ENCODE measurements around the gene CREB3L4.

Gene CREB3L4

DNA sequence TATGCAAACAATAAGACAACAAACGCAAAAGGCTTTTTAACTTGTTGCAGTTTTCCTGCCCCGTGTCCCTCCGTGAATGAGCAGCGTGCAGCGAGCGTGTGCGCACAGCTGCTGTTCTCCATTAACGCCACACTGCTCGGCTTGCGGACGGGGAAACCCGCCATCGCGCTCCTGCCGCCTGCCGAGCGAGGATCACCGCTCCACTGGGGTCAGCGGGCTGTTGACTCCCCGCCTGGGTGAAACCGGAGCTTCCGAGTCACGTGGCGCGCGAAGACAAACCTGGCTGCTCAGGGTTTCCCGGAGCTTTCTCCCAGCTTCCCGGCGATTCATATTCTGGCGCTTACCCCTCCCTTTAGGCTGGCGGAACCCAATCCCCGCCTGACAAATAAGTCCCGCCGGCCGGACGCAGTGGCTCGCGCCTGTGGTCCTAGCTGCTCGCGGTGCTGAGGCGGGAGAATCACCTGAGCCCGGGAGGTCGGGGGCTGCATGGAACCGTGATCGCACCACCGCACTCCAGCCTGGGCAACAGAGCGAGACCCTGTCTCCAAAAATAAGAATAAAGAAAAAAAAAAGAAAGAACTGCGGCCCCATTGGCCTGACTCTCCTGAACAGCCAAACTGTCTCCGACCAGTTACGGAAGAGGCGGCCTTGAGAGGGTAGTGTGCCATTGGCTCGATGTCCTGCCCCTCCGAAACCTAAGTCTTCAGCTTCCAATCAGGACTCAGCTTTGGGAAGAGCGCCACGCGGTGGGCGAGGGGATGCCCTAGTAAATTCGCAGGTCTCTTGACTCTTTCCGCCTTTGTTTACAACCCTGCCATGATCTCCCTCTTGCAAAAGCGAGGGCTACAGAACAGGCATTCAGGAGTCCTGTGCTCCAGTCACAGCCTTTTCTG, at the start of gene CREB3L4:
TSS of gene CREB3L4 (plus strand) at position 796 of the 893 bp plus-strand sequence. CDS start 624 bp downstream, outside the sequence.
- DNase-seq (ENCODE audit: low read depth): peak; percentile 87

- DNase-seq (ENCODE audit: low read depth): no peak
Measured at GRCh38 chr1:153919876-153920852, 47.5 kb upstream of the CREB3L4 start.

GRCh38 chr1:153921080-153921802, 46.5 kb upstream of the CREB3L4 start:
- no peak for DNase-seq (ENCODE audit: low read depth)

GRCh38 chr1:153921803-153922075, 46.0 kb upstream of the CREB3L4 start:
- DNase-seq (ENCODE audit: low read depth): no peak

- no peak for DNase-seq (ENCODE audit: low read depth)
Measured at GRCh38 chr1:153922076-153922971, 45.4 kb upstream of the CREB3L4 start.

- peak; percentile 99 for DNase-seq (ENCODE audit: low read depth)
Measured at GRCh38 chr1:153922972-153923925, 44.5 kb upstream of the CREB3L4 start, which contains the start of gene GATAD2B. TSS of gene GATAD2B (minus strand) at chr1:153922972. CDS start at chr1:153828347, 94,625 bp downstream.

DNA sequence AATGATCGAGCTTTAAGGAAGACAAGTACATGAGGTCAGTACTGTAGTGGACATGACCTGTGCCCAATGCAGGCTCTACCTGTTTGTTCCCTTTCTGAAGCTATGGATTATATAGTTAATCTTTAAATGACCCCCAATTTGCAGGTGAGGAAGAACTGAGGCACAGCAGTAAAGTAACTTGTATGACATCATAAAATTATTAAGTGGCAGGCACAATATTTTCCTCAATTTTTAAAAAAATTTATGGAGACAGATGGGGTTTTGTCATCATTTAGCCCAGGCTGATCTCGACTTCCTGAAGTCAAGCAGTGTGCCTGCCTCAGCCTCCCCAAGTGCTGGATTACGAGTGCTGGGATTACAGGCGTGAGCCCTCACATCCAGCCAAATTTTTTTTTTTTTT, 41.3 kb upstream of the CREB3L4 start:
- no peak for DNase-seq (ENCODE audit: low read depth)

DNA sequence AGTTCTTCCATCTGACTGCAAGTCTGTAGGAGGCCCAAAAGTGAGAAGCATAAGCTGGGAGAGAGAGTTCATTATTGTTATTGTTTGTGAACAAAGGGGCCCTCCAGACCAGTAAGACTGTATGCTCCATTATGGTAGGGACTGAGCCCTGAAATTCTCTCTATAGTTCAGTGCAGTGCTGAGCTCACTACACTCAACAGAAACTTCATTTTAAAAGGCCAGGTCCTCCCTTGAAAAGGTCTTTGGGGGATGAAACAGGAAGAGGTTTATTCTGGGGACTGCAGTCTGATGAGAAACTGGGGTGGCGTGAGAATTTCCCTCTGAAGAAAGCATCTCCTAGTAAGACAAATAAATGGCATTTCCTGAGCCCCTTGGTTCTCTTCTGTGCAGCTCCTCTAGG, 39.5 kb upstream of the CREB3L4 start:
- no peak for DNase-seq (ENCODE audit: low read depth)

- DNase-seq (ENCODE audit: low read depth): no peak
Measured at GRCh38 chr1:153928791-153929341, 38.8 kb upstream of the CREB3L4 start.

- no peak for DNase-seq (ENCODE audit: low read depth)
Measured at GRCh38 chr1:153929426-153929825, 38.3 kb upstream of the CREB3L4 start.

DNA sequence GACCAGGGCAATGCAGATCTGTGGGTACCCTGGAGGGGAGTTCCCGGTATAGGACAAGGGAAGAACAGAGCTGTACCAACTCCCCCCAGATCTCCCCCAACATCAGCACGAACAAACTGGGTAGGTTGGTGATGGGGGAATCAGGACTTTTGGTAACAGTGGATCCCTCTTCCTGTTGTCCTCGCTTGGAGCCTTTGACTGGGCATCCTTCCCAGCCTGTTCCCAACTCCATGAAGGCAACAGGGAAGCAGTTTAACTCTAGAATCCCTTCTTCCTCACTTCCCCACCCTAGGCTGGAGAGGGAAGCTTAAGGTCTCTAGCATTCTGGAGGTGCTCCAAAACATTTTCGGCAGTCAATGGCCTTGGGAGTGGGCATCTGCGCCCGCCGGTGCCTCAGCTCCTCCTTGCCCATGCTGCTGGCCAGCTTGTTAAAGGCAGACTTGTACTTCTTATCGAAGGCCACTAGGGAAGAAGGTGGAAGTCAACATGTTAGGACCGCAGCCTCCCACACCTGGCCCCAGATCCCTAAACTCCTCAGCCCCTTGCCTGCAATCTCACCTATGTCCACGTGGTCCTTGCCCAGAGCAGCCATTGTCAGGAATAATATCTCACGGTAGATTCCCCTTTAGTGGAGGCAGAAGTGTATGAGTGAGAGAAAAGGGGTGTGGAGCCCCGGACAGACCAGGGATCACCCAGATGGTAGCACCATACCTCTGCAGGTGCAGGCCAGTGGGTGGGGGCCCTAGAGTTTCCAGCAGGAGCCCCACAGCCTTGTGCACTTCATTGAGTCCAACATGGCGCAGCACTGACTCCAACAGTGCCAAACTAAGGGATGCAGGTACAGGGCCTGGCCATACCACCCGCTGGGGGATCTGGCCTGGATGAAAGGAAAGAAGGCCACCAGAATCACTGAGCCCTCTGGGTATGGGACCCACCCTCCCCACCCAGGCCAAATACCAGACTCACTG, 37.4 kb upstream of the CREB3L4 start:
- no peak for DNase-seq (ENCODE audit: low read depth)

DNA sequence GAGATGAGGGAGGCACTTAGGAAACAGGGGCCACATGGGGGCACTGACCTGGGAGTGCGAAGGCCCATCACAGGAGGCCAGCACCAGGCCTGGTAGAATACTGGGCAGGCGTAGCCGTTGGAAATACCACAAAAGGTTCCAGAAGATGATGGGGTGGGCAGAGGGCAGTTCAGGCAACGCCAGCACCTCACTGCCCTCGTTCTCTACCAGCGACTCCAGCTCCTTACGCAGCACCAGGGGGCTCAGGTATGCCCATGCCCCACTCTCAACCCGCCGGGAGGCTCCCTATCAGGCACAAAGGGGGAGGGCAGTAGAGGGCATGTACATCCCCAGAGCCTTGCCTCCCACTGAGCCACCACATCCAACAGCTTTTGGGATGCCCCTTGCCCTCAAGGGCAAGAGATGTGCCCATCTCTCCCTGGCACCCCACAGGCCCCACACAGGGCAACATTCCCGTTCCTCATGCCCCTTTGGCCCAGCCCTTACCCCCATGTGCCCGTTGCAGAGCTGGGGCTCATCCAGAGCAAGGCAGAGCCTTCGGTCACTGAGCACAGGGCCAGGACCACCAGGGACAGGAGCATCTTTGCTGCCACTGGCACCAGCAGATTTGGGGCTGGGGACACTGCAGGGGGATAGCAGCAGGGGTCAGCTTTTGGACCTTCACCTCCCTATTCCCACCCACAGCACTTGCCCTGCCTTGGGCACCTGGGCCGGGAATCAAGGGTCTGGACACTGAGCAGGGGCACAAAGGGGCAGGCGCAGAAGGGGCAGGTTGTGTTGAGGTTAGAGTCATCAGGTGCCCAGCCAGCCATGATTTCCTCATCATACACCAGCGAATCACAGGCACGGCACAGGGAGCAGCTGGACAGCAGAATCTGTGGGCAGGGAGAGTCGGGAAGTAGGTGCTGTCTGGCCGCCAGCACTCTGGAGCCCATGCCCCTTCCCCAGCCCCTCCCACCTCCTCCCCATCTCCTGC, 35.3 kb upstream of the CREB3L4 start:
- DNase-seq (ENCODE audit: low read depth): no peak

- no peak for DNase-seq (ENCODE audit: low read depth)
Measured at GRCh38 chr1:153933430-153933829, 34.3 kb upstream of the CREB3L4 start.

DNA sequence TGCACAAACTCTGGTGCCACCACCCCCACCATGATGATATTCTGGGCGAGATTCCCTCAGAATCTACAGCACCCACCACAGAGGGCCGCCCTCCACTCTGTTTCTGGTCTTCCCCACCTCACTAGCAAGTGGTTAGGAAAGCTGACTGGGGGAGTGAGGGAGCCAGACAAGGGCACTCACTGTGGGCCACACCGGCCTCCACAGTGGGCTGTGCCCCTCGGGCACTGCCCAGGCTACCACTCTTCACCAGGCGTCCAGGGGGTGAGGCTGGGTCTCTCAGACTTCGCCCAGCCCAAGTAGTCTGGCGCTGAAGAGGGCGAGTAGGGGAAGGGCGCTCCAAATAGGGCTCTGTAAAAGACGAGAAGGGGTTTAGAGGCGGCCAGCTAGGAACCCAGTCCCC, 33.7 kb upstream of the CREB3L4 start:
- DNase-seq (ENCODE audit: low read depth): no peak

DNA sequence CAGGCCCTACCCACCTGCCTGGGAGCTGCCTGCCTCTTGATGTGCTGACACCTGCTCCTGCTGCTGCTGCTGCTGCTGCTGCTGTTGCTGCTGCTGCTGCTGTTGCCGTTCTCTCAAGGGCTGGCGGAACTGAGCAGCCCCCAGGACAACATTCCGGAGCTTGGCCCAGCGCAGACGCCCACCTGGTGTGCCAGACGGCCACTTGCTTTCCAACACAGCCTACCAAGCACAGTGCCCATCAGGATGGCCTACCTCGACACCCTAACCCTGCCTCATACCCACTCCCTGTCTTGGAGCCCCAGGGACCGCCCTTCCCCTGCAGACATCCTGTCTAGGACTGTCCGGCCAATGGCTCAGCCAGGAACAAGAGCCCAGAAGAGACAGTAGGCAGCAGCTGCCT, 33.0 kb upstream of the CREB3L4 start:
- no peak for DNase-seq (ENCODE audit: low read depth)

DNA sequence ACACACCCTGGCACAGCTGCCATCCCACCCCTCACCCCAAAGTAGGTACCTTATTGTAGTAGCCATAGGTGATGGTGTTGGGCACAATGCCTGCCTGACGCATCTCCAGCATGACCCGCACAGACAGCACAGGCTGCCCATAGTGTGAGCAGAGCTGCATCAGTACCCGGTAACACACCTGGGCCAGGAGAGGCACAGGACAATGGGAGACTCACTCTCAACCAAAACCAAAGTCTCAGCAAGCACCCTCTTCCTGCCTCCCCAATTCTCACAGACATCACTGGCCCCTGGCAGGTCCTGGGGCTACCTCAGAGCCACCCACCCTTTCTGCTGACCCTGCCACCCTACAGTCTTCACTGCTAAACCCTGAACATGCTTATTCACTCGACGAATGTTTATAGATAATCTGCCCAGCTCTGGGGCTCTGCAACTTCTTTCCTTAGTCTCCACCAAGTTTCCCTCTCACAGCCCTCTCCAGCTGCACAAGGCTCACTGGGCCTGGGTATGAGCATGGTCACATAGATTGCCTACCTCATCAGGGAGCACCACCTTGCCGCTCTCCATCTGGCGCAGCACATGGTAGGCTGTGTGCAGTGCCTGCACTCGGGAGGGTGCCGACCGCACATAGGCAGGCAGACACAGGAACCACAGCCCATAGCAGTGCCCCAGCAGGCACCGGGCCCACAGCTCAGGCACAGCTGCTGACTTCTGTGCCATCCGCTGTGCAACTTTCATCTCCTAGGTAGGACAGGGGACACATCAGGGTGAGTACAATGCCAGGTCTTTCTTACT, 31.5 kb upstream of the CREB3L4 start:
- DNase-seq (ENCODE audit: low read depth): no peak
